ENCODE measurements around the gene CACNA2D3.

GRCh38 chr3:54139630-54140029 lies 17.3 kb downstream of the CACNA2D3 start:
- TF ChIP-seq, protein P1, sequence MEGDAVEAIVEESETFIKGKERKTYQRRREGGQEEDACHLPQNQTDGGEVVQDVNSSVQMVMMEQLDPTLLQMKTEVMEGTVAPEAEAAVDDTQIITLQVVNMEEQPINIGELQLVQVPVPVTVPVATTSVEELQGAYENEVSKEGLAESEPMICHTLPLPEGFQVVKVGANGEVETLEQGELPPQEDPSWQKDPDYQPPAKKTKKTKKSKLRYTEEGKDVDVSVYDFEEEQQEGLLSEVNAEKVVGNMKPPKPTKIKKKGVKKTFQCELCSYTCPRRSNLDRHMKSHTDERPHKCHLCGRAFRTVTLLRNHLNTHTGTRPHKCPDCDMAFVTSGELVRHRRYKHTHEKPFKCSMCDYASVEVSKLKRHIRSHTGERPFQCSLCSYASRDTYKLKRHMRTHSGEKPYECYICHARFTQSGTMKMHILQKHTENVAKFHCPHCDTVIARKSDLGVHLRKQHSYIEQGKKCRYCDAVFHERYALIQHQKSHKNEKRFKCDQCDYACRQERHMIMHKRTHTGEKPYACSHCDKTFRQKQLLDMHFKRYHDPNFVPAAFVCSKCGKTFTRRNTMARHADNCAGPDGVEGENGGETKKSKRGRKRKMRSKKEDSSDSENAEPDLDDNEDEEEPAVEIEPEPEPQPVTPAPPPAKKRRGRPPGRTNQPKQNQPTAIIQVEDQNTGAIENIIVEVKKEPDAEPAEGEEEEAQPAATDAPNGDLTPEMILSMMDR (IDR thresholded peaks at IDR 0.05): no peak
- TF ChIP-seq EZH2 (IDR thresholded peaks at IDR 0.05) (no peak), EZH2phosphoT487 (IDR thresholded peaks at IDR 0.05) (no peak)
